Activated B cell treated with CpG ODN at 0.5 μM for 24 hours (primary cell): ENCODE data around the gene BARHL1. TPM values are rescaled to one million over a fixed set of nuclear protein-coding genes. Genes with fewer than 3 reads are reported as not detected.

Experiments
- ATAC-seq: fragments of 200-7000 bp; cut with Tn5 transposase; one replicate; pipeline ENCODE4 v1.10.0; 2021; ENCODE audit warnings: low read depth, mild to moderate bottlenecking, moderate library complexity
- CTCF ChIA-PET: fragments of 350-600 bp; sonication (Branson Sonifier 250); formaldehyde crosslinking; loops from one replicate; lab custom pipeline; 2021; ENCODE audit warnings: antibody characterized with exemption; lab: Charles Lee
- POLR2A ChIA-PET: fragments of 350-600 bp; sonication (Branson Sonifier 250); formaldehyde crosslinking; loops from one replicate; lab custom pipeline; 2021; ENCODE audit warnings: antibody characterized with exemption; lab: Charles Lee
- DNase-seq: peaks from one replicate; pipeline ENCODE4 v3.0.0; 2022
- H3K27ac Mint-ChIP-seq: one replicate; pipeline ENCODE4 v1.8.0; 2020; ENCODE audit warnings: mixed read lengths
- H3K27me3 Mint-ChIP-seq: one replicate; pipeline ENCODE4 v1.8.0; 2021; ENCODE audit warnings: mixed read lengths
- H3K36me3 Mint-ChIP-seq: one replicate; pipeline ENCODE4 v1.8.0; 2021; ENCODE audit warnings: low read depth, mixed read lengths
- H3K4me1 Mint-ChIP-seq: one replicate; pipeline ENCODE4 v1.8.0; 2021; ENCODE audit warnings: mixed read lengths
- H3K4me3 Mint-ChIP-seq: one replicate; pipeline ENCODE4 v1.8.0; 2020; ENCODE audit warnings: mild to moderate bottlenecking, mixed read lengths
- H3K9me3 Mint-ChIP-seq: one replicate; pipeline ENCODE4 v1.8.0; 2020; ENCODE audit warnings: mixed read lengths
- CTCF ChIP-seq: fragments of 200-600 bp; IDR thresholded peaks from one replicate; pipeline ENCODE4 v1.8.0; 2022; ENCODE audit warnings: antibody characterized with exemption, mild to moderate bottlenecking
- intact Hi-C: fragments of 100-400 bp; cut with micrococcal nuclease; formaldehyde crosslinking; loops from one replicate; pipeline ENCODE4 v1.15.1; 2024
- total RNA-seq: library from RNA; stranded (reverse); gene quantifications from 2 replicates; pipeline ENCODE4 v1.2.3, GENCODE V29; 2022

BARHL1 gene
- total RNA-seq, 1 donor from 2014 or later, result not detected

GRCh38 chr9:132638240-132638639, 55.8 kb downstream of the BARHL1 start:
- no peaks in the 10 kb centered on the region for H3K9me3 Mint-ChIP-seq
- H3K27ac Mint-ChIP-seq, result no peak overlapping the region
- ChIA-PET POLR2A (no interaction called here), CTCF (no interaction called here)
- H3K4me1 Mint-ChIP-seq, result no peaks in the 10 kb centered on the region
- peaks cover 76% of the 10 kb centered on the region for H3K36me3 Mint-ChIP-seq
- DNase-seq (no peak), ATAC-seq (no peak)
- no peaks in the 10 kb centered on the region for H3K27me3 Mint-ChIP-seq
- TF ChIP-seq CTCF, result no peak
- intact Hi-C loops, result no loop called here
- H3K4me3 Mint-ChIP-seq, result no peak overlapping the region

GRCh38 chr9:132639322-132639721, 56.9 kb downstream of the BARHL1 start:
- Mint-ChIP-seq H3K4me1 (no peaks in the 10 kb centered on the region), H3K9me3 (no peaks in the 10 kb centered on the region), H3K27me3 (no peaks in the 10 kb centered on the region), H3K27ac (no peak overlapping the region), H3K36me3 (peaks cover 80% of the 10 kb centered on the region), H3K4me3 (no peak overlapping the region)
- no peak for DNase-seq
- intact Hi-C loops, result no loop called here
- TF ChIP-seq CTCF, result no peak
- ChIA-PET CTCF (no interaction called here), POLR2A (no interaction called here)
- ATAC-seq, result no peak

Other genes starting within 250 kb of the BARHL1 start
- 91.3 and 109 TPM in 2 replicates for gene SETX, start 227.6 kb upstream of the BARHL1 start, total RNA-seq
- gene TTF1, start 175.8 kb upstream of the BARHL1 start, total RNA-seq, result 22.0 and 22.8 TPM in 2 replicates
- gene CFAP77, start 172.4 kb upstream of the BARHL1 start, total RNA-seq, result not detected in 2 replicates
- 18.0 and 21.8 TPM in 2 replicates for gene DDX31, start 87.4 kb downstream of the BARHL1 start, total RNA-seq
- gene GTF3C4, start 87.9 kb downstream of the BARHL1 start, total RNA-seq, result 16.1 and 16.6 TPM in 2 replicates